ENCODE data around the gene GALE. TPM values are rescaled to one million over a fixed set of nuclear protein-coding genes. Genes with fewer than 3 reads are reported as not detected.
A peak's percentile ranks its signal among the peaks of the same experiment; 100 is the strongest.

Gene GALE
- total and polyA plus RNA-seq, 2 of the 13 experiments (the other 11 are each of a cell fraction or from before 2014, with no cell fraction given): 85.2 to 88.4 TPM

- no peak for TF ChIP-seq NR2F6 (IDR thresholded peaks at IDR 0.05)
- TF ChIP-seq NR2F6 (CRISPR knock-in tag; IDR thresholded peaks at IDR 0.05): no peak; the same call in 1 of the 2 replicates
- TF ChIP-seq TFDP1 (CRISPR knock-in tag; IDR thresholded peaks at IDR 0.05; ENCODE audit: borderline replicate concordance): 0 out of 2 replicates have a peak, but pooled peaks have one; percentile 47
- no peak for TF ChIP-seq ZBTB8A (CRISPR knock-in tag; IDR thresholded peaks at IDR 0.05; ENCODE audit: borderline replicate concordance, low read depth)
- TF ChIP-seq ATRX (CRISPR knock-in tag; IDR thresholded peaks at IDR 0.05; ENCODE audit: borderline replicate concordance): no peak
- TF ChIP-seq ZNF136 (CRISPR knock-in tag; IDR thresholded peaks at IDR 0.05; ENCODE audit: low read depth): peak; percentile 44; the same call in 1 of the 2 replicates
- peak; percentile 70; the same call in 1 of the 2 replicates for TF ChIP-seq MTF1 (CRISPR knock-in tag; IDR thresholded peaks at IDR 0.05)
- peak; percentile 98 for TF ChIP-seq ZNF772 (CRISPR knock-in tag; IDR thresholded peaks at IDR 0.05)
- peak; percentile 64 for TF ChIP-seq ATF3 (CRISPR knock-in tag; IDR thresholded peaks at IDR 0.05)
- TF ChIP-seq ZNF576 (CRISPR knock-in tag; IDR thresholded peaks at IDR 0.05): no peak
- peak; percentile 89; the same call in 1 of the 2 replicates for TF ChIP-seq SATB2 (CRISPR knock-in tag; IDR thresholded peaks at IDR 0.05)
- 0 out of 2 replicates have a peak, but pooled peaks have one; percentile 51 for TF ChIP-seq RXRB (CRISPR knock-in tag; IDR thresholded peaks at IDR 0.05; ENCODE audit: borderline replicate concordance)
- TF ChIP-seq SMAD3 (CRISPR knock-in tag; IDR thresholded peaks at IDR 0.05): peak; percentile 76; the same call in 1 of the 2 replicates
- TF ChIP-seq NFKBIZ (CRISPR knock-in tag; IDR thresholded peaks at IDR 0.05): peak; percentile 63; the same call in 1 of the 2 replicates
- TF ChIP-seq ZNF652 (CRISPR knock-in tag; IDR thresholded peaks at IDR 0.05; ENCODE audit: borderline replicate concordance, low read depth): no peak
- TF ChIP-seq TCF12 (IDR thresholded peaks at IDR 0.05): no peak
- TF ChIP-seq TCF12 (CRISPR knock-in tag; IDR thresholded peaks at IDR 0.05): peak; percentile 49; the same call in 1 of the 2 replicates
- TF ChIP-seq ZNF367 (CRISPR knock-in tag; IDR thresholded peaks at IDR 0.05; ENCODE audit: borderline replicate concordance): peak; percentile 90; the same call in 1 of the 2 replicates
- peak; percentile 69 for TF ChIP-seq HNRNPK (IDR thresholded peaks at IDR 0.05; ENCODE audit: low read depth, low read length, poor library complexity, severe bottlenecking)
- 0 out of 2 replicates have a peak, but pooled peaks have one; percentile 39 for TF ChIP-seq ZSCAN29 (CRISPR knock-in tag; conservative IDR thresholded peaks at IDR 0.05)
- peak; percentile 88; the same call in 1 of the 2 replicates for TF ChIP-seq ZFP91 (CRISPR knock-in tag; IDR thresholded peaks at IDR 0.05; ENCODE audit: borderline replicate concordance)
- peak; percentile 79 for TF ChIP-seq DRAP1 (CRISPR knock-in tag; IDR thresholded peaks at IDR 0.05)
- TF ChIP-seq ZNF597 (CRISPR knock-in tag; IDR thresholded peaks at IDR 0.05): 0 out of 2 replicates have a peak, but pooled peaks have one; percentile 43
- TF ChIP-seq RBFOX2 (IDR thresholded peaks at IDR 0.05; ENCODE audit: low read depth, low read length): peak; percentile 97
- TF ChIP-seq PHF21A (CRISPR knock-in tag; IDR thresholded peaks at IDR 0.05): peak; percentile 43; the same call in 1 of the 2 replicates
These were observed 24.7 kb upstream of the GALE start, which contains the start of gene HMGCL (continued) for GRCh38 chr1:23825076-23825761.
